DND-41 (cell line): ENCODE results near the gene AGAP1.

ENCODE experiments used
- ATAC-seq: fragments of 200-7000 bp; cut with Tn5 transposase; 3 replicates; pipeline ENCODE4 v1.9.1; 2021; ENCODE audit warnings: low read depth; ENCODE audit not compliant: insufficient read depth
- DNase-seq: peaks from one replicate; pipeline ENCODE4 v3.0.0-alpha.2; 2020
- H2AFZ ChIP-seq: 2 replicates; pipeline ENCODE4 v1.6.0; 2012; ENCODE audit warnings: low read depth, low read length
- H3K27ac ChIP-seq: 2 replicates; pipeline ENCODE4 v1.5.1; 2012; ENCODE audit warnings: low read length, inconsistent platforms
- H3K27me3 ChIP-seq: fragments of 200-600 bp; sonication (generic); 2 replicates; pipeline ENCODE4 v1.6.0; 2012; ENCODE audit warnings: low read length, mild to moderate bottlenecking, inconsistent platforms; ENCODE audit not compliant: insufficient read depth, poor library complexity
- H3K36me3 ChIP-seq: 2 replicates; pipeline ENCODE4 v1.5.1; 2012; ENCODE audit warnings: low read length, inconsistent platforms; ENCODE audit not compliant: insufficient read depth
- H3K4me1 ChIP-seq: 2 replicates; pipeline ENCODE4 v1.5.1; 2012; ENCODE audit warnings: mild to moderate bottlenecking, low read length; ENCODE audit not compliant: insufficient read depth
- H3K4me2 ChIP-seq: 2 replicates; pipeline ENCODE4 v1.6.0; 2012; ENCODE audit warnings: mild to moderate bottlenecking, moderate library complexity, low read length, inconsistent platforms; ENCODE audit not compliant: insufficient read depth
- H3K4me3 ChIP-seq, 2 experiments: fragments of 200-600 bp in 1 of 2; shearing (Covaris generic) in 1 of 2; 2 replicates each; pipeline ENCODE4 v1.5.1; 2012 to 2016; ENCODE audit warnings: inconsistent platforms in 2 of 2, low read length in 2 of 2, mild to moderate bottlenecking in 2 of 2, low read depth in 1 of 2, moderate library complexity in 1 of 2
- H3K79me2 ChIP-seq: 2 replicates; pipeline ENCODE4 v1.6.0; 2012; ENCODE audit warnings: low read length, inconsistent platforms; ENCODE audit not compliant: insufficient read depth
- H3K9ac ChIP-seq: 2 replicates; pipeline ENCODE4 v1.6.0; 2012; ENCODE audit warnings: low read depth, mild to moderate bottlenecking, inconsistent platforms, low read length, moderate library complexity
- H3K9me3 ChIP-seq: 2 replicates; pipeline ENCODE4 v1.5.1; 2012; ENCODE audit warnings: low read length, moderate library complexity, mild to moderate bottlenecking, inconsistent platforms; ENCODE audit not compliant: insufficient read depth, severe bottlenecking
- H4K20me1 ChIP-seq: 2 replicates; pipeline ENCODE4 v1.6.0; 2012; ENCODE audit warnings: low read length; ENCODE audit not compliant: insufficient read depth
- CTCF ChIP-seq: IDR thresholded peaks from 2 replicates; pipeline ENCODE4 v1.5.1; 2012; ENCODE audit warnings: borderline replicate concordance, low read length, moderate library complexity, mild to moderate bottlenecking; ENCODE audit not compliant: poor library complexity, severe bottlenecking; ENCODE audit errors: extremely low read depth
- EZH2 ChIP-seq: IDR thresholded peaks from 3 replicates; pipeline ENCODE4 v1.6.1; 2012; ENCODE audit warnings: borderline replicate concordance, low read depth, mild to moderate bottlenecking, moderate library complexity, low read length, inconsistent platforms; ENCODE audit not compliant: severe bottlenecking

AGAP1 gene

DNA sequence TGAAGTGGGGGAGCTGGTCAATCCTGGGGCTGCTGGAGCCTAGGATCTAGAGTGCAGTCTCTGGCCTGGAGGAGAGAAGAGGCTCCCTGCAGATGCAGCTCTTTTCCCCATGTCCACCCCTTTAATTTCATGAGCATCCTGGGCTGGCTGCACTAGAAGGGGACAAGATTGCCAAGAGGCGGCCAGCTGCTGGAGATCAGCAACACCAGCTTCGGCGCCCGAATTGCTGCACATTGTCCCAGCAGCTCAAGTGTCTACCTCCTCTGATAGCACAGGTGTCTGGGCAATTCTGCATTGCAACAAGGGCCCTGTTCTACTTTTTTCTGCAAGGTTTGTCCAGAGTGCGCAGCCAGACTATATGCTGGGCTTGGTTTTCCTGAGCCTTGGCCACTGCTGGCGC, 125.7 kb downstream of the AGAP1 start:
- Histone ChIP-seq H3K4me3 (no peak overlapping the region), H2AFZ (no peak overlapping the region), H3K36me3 (no peaks in the 10 kb centered on the region), H4K20me1 (peaks cover 4% of the 10 kb centered on the region; the same call in 1 of the 2 replicates), H3K9me3 (no peaks in the 10 kb centered on the region), H3K9ac (no peak overlapping the region), H3K4me1 (no peaks in the 10 kb centered on the region), H3K27me3 (no peaks in the 10 kb centered on the region), H3K79me2 (no peaks in the 10 kb centered on the region), H3K27ac (no peak overlapping the region), H3K4me2 (no peak overlapping the region)
- DNase-seq = no peak
- TF ChIP-seq CTCF (no peak), EZH2 (no peak)
- ATAC-seq = no peak

GRCh38 chr2:235621736-235622135, 127.9 kb downstream of the AGAP1 start:
- no peak overlapping the region for H3K4me2 ChIP-seq
- H3K4me1 ChIP-seq = no peaks in the 10 kb centered on the region
- no peaks in the 10 kb centered on the region for H3K27me3 ChIP-seq
- no peak overlapping the region for H3K4me3 ChIP-seq
- no peak for ATAC-seq
- TF ChIP-seq EZH2 (no peak), CTCF (no peak)
- H4K20me1 ChIP-seq = peaks cover 4% of the 10 kb centered on the region; the same call in 1 of the 2 replicates
- no peaks in the 10 kb centered on the region for H3K36me3 ChIP-seq
- H2AFZ ChIP-seq = no peak overlapping the region
- H3K79me2 ChIP-seq = no peaks in the 10 kb centered on the region
- no peaks in the 10 kb centered on the region for H3K9me3 ChIP-seq
- H3K27ac ChIP-seq = no peak overlapping the region
- DNase-seq = no peak
- no peak overlapping the region for H3K9ac ChIP-seq

DNA sequence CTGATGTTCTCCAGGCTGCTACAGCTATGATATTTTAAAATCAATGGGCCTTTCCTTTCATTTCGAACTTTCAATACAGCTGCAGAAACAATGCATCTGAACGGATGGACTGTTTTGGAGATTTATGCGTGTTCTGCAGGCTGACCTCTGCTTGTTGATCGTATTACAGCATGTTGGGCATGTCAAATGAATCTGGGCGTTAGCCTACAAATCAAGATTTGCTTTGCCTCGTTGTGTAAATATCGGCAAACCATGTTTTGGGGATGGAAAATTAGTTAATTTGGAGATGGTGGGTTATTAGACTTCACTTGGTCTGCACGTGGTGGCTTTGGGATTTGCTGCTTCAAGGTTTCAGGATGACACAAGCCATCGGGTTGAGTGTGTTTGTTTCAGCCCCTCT, 129.3 kb downstream of the AGAP1 start:
- Histone ChIP-seq H2AFZ (no peak overlapping the region), H3K4me1 (no peaks in the 10 kb centered on the region), H3K9ac (no peak overlapping the region), H3K27ac (no peak overlapping the region), H3K27me3 (no peaks in the 10 kb centered on the region), H3K4me3 (no peak overlapping the region), H4K20me1 (peaks cover 4% of the 10 kb centered on the region; the same call in 1 of the 2 replicates), H3K4me2 (no peak overlapping the region), H3K36me3 (no peaks in the 10 kb centered on the region), H3K9me3 (no peaks in the 10 kb centered on the region), H3K79me2 (no peaks in the 10 kb centered on the region)
- TF ChIP-seq CTCF (no peak), EZH2 (no peak)
- DNase-seq = no peak
- ATAC-seq = no peak

DNA sequence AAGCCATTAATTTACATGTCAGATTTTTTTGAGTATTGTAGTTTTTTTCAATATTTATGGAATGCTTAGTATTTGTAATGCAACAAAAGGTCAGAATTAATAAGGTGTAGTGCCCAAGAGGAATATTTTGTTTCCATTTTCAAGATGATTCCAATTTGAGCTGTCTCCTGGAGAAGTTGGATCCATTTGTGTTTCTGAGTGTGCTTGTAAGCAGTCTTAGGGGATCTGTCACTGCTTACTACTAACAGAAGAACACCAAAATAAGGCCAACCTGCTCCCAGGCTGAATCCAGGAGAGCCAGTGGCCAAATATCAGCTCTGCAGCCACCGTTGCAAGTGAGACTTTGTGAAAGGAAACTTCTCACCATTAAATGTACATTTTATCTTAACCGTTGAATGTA, 129.9 kb downstream of the AGAP1 start:
- DNase-seq (no peak), ATAC-seq (no peak)
- Histone ChIP-seq H2AFZ (no peak overlapping the region), H3K27me3 (no peaks in the 10 kb centered on the region), H3K79me2 (no peaks in the 10 kb centered on the region), H3K36me3 (no peaks in the 10 kb centered on the region), H3K9ac (no peak overlapping the region), H3K4me1 (no peaks in the 10 kb centered on the region), H4K20me1 (peaks cover 4% of the 10 kb centered on the region; the same call in 1 of the 2 replicates), H3K4me2 (no peak overlapping the region), H3K4me3 (no peak overlapping the region), H3K27ac (no peak overlapping the region), H3K9me3 (no peaks in the 10 kb centered on the region)
- no peak for TF ChIP-seq EZH2
- no peak for TF ChIP-seq CTCF
